Lung (tissue), 12 donors: ENCODE measurements around the gene SLC25A42. TPM values are rescaled to one million over a fixed set of nuclear protein-coding genes. Genes with fewer than 3 reads are reported as not detected.
"Not testable (repeated sequence)": the region's sequence is repeated elsewhere in the genome, so short reads cannot be mapped to it uniquely, and the experiment has no call there.

Source experiments
- ATAC-seq: fragments of 200-7000 bp; cut with Tn5 transposase; one replicate; pipeline ENCODE4 v1.9.1; 2020; ENCODE audit warnings: moderate number of reproducible peaks; ENCODE audit not compliant: insufficient read depth, low FRiP score
- DNase-seq, 3 donors: peaks; one replicate each; pipeline ENCODE4 v3.0.0-alpha.2; 2013 to 2017
- H3K27ac ChIP-seq, 2 donors: one replicate each; pipeline ENCODE4 v1.5.1; 2013; ENCODE audit warnings: mild to moderate bottlenecking in 2 of 2, moderate library complexity in 2 of 2, control low read depth in 1 of 2, inconsistent platforms in 1 of 2, low read depth in 1 of 2, low read length in 1 of 2
- H3K27me3 ChIP-seq, 3 donors: one replicate each; pipeline ENCODE4 v1.5.1; 2013; ENCODE audit warnings: low read length in 2 of 3; ENCODE audit not compliant: control insufficient read depth in 3 of 3, insufficient read depth in 3 of 3
- H3K36me3 ChIP-seq, 4 donors: one replicate each; pipeline ENCODE4 v1.5.1; 2013; ENCODE audit warnings: low read length in 4 of 4, mild to moderate bottlenecking in 1 of 4, moderate library complexity in 1 of 4; ENCODE audit not compliant: control insufficient read depth in 4 of 4, insufficient read depth in 4 of 4
- H3K4me1 ChIP-seq, 5 donors: one replicate each; pipeline ENCODE4 v1.5.1; 2013; ENCODE audit warnings: low read length in 5 of 5, mild to moderate bottlenecking in 2 of 5, moderate library complexity in 1 of 5; ENCODE audit not compliant: control insufficient read depth in 5 of 5, insufficient read depth in 5 of 5
- H3K4me3 ChIP-seq: one replicate; pipeline ENCODE4 v1.5.1; 2013; ENCODE audit warnings: mild to moderate bottlenecking, control low read depth, moderate library complexity
- H3K9ac ChIP-seq, 2 donors: one replicate each; pipeline ENCODE4 v1.5.1; 2013; ENCODE audit warnings: low read length in 2 of 2, control low read depth in 1 of 2; ENCODE audit not compliant: insufficient read depth in 1 of 2
- H3K9me3 ChIP-seq, 4 donors: one replicate each; pipeline ENCODE4 v1.5.1; 2013; ENCODE audit warnings: low read length in 3 of 4, mild to moderate bottlenecking in 1 of 4, moderate library complexity in 1 of 4; ENCODE audit not compliant: control insufficient read depth in 4 of 4, insufficient read depth in 3 of 4
- WGBS, 2 donors: extraction: QIAGEN DNeasy Blood & Tissue Kit; methylation state at CpG; one replicate each; pipeline ENCODE4 v1.1.7; 2013; 5-methylcytosine and 5-hydroxymethylcytosine counted together
- polyA plus RNA-seq, 2 donors: library from polyadenylated mRNA; stranded (reverse); fragments of 200-250 nt; gene quantifications; one replicate each; pipeline ENCODE4 v1.2.1, GENCODE V29; 2013
- total RNA-seq, 2 donors: library from RNA; depleted of rRNA in 1 of 2; stranded (reverse); fragments of >200 nt in 1 of 2; gene quantifications; one replicate each; pipeline ENCODE4 v1.2.1, GENCODE V29; 2014 to 2021
- TF ChIP-seq, protein P1 (sequence below): IDR thresholded peaks from 2 replicates; pipeline ENCODE4 v1.5.1; 2012; ENCODE audit warnings: mild to moderate bottlenecking; ENCODE audit errors: control extremely low read depth, extremely low read depth
- donor health status: control.
- donor health status: control.
- donor health status: Bipolar disorder and iron deficiency.
- donor health status: healthy.
- donor health status: DM: yes; HTN: yes; CAD: no.

The SLC25A42 gene
- total and polyA plus RNA-seq, 4 donors = 5.8 to 10.1 (median 7.0) TPM

DNA sequence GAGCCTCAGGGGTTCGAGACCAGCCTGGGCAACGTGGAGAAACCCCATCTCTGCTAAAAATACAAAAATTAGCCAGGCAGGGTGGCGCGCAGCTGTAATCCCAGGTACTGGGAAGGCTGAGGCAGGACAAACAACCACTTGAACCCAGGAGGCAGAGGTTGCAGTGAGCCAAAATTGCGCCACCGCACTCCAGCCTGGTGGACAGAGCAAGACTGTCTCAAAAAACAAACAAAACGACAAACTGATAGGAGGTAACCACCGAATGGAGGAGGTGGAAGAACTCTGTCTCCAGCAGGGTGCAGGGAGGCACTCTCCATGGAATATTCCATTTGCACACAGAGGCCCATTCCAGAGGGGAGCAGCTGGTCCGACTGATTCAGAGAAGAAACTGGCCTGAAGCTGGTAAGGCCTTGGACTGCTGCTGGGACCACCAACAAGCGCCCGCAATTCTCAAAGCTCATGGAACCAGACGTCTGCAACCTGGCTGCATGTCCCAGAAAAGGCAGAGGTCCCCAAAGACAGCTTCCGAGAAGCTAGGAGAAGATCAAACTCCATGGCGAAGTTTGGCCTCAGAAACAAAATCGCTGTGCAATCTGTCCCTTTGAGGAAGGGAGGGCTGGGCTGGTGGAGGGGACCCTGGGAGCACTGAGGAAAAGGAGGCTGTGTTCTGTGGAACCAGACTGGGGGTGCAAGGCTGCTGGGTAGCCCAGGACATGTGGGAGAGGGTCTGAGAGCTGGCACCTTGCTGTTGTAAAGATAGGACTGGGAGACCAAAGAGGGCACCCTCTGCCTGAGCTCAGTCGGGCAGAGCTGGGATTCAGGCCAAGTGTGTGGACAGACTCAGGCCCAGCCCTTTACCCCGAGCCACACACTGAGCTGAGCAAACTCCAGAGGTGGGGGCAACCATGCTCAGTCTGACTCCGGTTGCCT is 35.2 kb downstream of the SLC25A42 start:
- Histone ChIP-seq H3K4me1 (no peaks in the 10 kb centered on the region), H3K4me3 (no peak overlapping the region), H3K9ac (no peak overlapping the region), H3K36me3 (peaks cover 0 to 14% (median 7%) of the 10 kb centered on the region in 4 donors), H3K27me3 (no peaks in the 10 kb centered on the region), H3K27ac (no peak overlapping the region), H3K9me3 (no peaks in the 10 kb centered on the region)
- WGBS, 2 donors = 83 to 87% methylated on average over 18 of the region's 18 CpGs
- no peak for ATAC-seq
- TF ChIP-seq, protein P1, sequence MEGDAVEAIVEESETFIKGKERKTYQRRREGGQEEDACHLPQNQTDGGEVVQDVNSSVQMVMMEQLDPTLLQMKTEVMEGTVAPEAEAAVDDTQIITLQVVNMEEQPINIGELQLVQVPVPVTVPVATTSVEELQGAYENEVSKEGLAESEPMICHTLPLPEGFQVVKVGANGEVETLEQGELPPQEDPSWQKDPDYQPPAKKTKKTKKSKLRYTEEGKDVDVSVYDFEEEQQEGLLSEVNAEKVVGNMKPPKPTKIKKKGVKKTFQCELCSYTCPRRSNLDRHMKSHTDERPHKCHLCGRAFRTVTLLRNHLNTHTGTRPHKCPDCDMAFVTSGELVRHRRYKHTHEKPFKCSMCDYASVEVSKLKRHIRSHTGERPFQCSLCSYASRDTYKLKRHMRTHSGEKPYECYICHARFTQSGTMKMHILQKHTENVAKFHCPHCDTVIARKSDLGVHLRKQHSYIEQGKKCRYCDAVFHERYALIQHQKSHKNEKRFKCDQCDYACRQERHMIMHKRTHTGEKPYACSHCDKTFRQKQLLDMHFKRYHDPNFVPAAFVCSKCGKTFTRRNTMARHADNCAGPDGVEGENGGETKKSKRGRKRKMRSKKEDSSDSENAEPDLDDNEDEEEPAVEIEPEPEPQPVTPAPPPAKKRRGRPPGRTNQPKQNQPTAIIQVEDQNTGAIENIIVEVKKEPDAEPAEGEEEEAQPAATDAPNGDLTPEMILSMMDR = no peak
- no peak for DNase-seq

DNA sequence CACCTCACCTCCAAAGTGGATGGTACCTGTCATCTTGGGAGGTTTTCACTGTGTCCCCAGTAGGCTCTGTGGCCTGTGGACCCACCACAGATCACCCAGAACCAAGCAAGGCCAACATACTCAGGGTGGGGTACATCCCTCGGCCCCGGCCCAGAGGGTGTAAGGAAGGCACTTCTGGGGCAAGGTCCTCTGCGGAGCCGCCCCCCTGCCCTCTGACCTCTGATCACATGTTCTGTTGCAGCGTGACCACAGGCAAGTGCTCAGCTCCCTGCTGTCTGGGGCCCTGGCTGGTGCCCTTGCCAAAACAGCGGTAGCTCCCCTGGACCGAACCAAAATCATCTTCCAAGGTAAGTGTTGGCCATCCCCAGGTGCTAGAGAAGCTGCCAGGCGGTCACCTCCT is 37.7 kb downstream of the SLC25A42 start:
- TF ChIP-seq, protein P1 = no peak
- DNase-seq (no peak), ATAC-seq (no peak)
- Histone ChIP-seq H3K4me1 (peaks cover 0 to 8% (median 6%) of the 10 kb centered on the region in 5 donors), H3K4me3 (no peak overlapping the region), H3K9me3 (no peaks in the 10 kb centered on the region), H3K9ac (no peak overlapping the region), H3K36me3 (peaks cover 0 to 14% (median 7%) of the 10 kb centered on the region in 4 donors), H3K27me3 (no peaks in the 10 kb centered on the region), H3K27ac (no peak overlapping the region)
- WGBS, 2 donors = 94 to 95% methylated on average over 8 of the region's 8 CpGs

DNA sequence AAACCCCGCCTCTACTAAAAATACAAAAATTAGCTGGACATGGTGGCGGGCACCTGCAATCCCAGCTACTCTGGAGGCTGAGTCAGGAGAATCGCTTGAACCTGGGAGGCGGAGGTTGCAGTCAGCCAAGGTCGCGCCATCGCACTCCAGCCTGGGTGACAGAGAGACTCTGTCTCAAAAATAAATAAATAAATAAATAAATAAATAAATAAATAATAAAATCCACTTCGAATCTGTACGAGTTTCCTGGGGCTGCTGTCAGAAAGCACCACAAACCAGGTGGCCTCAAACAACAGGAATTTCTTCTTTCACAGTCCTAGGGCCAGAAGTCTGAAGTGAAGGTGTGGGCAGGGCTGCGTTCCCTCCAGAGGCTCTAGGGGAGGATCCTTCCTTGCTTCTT is 38.8 kb downstream of the SLC25A42 start:
- H3K4me1 ChIP-seq, H3K27me3 ChIP-seq, DNase-seq, H3K9me3 ChIP-seq, H3K4me3 ChIP-seq, H3K27ac ChIP-seq, H3K9ac ChIP-seq, ATAC-seq: not testable (repeated sequence)
- 97% methylated on average over 10 of the region's 10 CpGs for WGBS, 2 donors
- peaks cover 0 to 10% (median 5%) of the 10 kb centered on the region in 4 donors for H3K36me3 ChIP-seq

DNA sequence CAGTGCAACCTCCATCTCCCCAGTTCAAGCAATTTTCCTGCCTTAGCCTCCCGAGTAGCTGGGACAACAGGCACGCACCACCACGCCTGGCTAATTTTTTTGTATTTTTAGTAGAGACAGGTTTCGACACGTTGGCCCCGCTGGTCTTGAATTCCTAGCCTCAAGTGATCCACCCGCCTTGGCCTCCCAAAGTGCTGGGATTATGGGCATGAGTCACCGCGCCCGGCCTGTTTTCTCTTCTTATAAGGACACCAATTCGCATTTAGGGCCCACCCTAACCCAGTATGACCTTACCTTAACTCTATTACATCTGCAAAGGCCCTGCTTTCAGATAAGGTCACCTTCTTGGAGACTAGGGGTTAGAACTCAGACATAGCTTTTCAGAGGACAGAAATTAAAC is 39.4 kb downstream of the SLC25A42 start:
- H3K27ac ChIP-seq = no peak overlapping the region
- H3K36me3 ChIP-seq = peaks cover 0 to 14% (median 3%) of the 10 kb centered on the region in 4 donors
- 95 to 98% methylated on average over 11 of the region's 11 CpGs for WGBS, 2 donors
- ATAC-seq (no peak), DNase-seq (no peak)
- H3K9me3 ChIP-seq = no peaks in the 10 kb centered on the region
- H3K9ac ChIP-seq = no peak overlapping the region
- H3K4me1 ChIP-seq = peaks cover 0 to 8% (median 6%) of the 10 kb centered on the region in 5 donors
- no peaks in the 10 kb centered on the region for H3K27me3 ChIP-seq
- no peak overlapping the region for H3K4me3 ChIP-seq
- TF ChIP-seq, protein P1 = no peak
